ENCODE results near the gene HOXB5.

DNA sequence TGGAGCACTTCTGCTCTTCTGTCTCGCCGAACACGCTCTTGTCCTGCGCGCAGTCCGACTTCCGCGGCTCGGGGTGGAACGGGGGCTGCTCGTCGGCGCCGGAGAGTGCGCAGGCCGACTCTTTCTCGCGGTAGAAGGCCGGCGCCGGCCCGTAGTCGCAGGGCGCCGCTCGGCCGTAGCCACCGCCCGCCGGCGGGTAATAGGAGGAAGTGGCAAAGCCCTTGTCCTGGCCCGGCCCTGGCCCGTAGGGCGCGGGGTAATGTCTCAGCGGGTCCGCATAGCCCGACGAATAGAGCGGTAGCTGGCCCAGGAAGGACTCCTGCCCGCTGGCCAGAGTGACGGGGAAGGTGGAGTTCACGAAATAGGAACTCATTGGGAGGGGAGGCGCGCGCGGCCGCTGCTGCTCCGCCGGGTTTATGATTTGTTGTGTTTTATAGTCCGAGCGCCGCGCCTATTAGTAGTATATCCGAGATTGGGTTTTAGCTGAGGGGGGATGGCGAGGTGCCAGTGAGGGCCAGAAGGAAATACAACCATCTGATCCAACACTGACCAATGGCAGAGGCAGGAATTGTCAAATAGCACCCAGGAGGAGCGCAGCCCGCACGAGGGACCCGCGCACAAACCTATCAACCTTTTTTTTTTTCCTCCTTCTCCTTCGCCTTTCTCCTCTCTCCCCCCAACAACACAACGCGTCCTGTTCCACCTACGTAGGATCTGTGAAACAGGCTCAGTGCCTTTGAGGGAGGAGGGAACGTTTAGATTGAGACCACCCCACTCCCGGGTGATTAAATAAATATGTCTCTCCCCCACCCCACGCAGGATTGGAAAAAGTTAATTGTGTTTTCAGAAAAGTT, 4.4 kb upstream of the HOXB5 start:
- TF ChIP-seq, protein P1, sequence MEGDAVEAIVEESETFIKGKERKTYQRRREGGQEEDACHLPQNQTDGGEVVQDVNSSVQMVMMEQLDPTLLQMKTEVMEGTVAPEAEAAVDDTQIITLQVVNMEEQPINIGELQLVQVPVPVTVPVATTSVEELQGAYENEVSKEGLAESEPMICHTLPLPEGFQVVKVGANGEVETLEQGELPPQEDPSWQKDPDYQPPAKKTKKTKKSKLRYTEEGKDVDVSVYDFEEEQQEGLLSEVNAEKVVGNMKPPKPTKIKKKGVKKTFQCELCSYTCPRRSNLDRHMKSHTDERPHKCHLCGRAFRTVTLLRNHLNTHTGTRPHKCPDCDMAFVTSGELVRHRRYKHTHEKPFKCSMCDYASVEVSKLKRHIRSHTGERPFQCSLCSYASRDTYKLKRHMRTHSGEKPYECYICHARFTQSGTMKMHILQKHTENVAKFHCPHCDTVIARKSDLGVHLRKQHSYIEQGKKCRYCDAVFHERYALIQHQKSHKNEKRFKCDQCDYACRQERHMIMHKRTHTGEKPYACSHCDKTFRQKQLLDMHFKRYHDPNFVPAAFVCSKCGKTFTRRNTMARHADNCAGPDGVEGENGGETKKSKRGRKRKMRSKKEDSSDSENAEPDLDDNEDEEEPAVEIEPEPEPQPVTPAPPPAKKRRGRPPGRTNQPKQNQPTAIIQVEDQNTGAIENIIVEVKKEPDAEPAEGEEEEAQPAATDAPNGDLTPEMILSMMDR (IDR thresholded peaks at IDR 0.05) = no peak
- peak; percentile 86 for TF ChIP-seq EZH2 (IDR thresholded peaks at IDR 0.05; ENCODE audit: borderline replicate concordance, insufficient read depth, low read depth, low read length, poor library complexity, severe bottlenecking)
